Esophagus squamous epithelium (tissue), 4 donors: ENCODE results near the gene SH2D6.

ENCODE experiments used
- POLR2A ChIP-seq, 4 donors: fragments of 450-650 bp; IDR thresholded peaks; one replicate each; pipeline ENCODE4 v1.6.1; 2017; ENCODE audit warnings: antibody characterized with exemption in 4 of 4, mild to moderate bottlenecking in 4 of 4, moderate library complexity in 3 of 4
- TF ChIP-seq, protein P1 (sequence below), 6 experiments: fragments of 450-650 bp in 4 of 6; fragments of 200-600 bp in 2 of 6; sonication (generic) in 2 of 6; IDR thresholded peaks; one replicate each; pipeline ENCODE4 v1.5.1; 2016 to 2019; ENCODE audit warnings: antibody characterized with exemption in 6 of 6, mild to moderate bottlenecking in 4 of 6, moderate library complexity in 4 of 6

DNA sequence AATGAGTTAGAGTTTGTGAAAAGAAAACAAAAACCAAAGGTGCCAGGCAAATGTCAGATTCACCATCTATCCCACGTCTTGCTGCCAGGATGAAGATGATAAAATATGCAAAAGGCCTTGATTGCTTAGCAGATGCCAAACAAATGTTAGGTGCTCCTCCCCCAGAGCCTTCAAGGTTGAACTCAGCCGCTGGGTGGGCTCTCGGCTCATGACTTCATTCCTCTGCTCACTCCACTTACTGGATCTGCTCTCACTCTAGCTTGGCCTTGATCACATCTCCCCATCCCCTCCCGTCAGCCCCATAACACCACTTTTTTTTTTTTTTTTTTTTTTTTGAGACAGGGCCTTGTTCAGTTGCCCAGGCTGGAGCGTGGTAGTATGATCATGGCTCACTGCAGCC, 38.5 kb downstream of the SH2D6 start:
- TF ChIP-seq POLR2A (IDR thresholded peaks at IDR 0.05) = no peak
- TF ChIP-seq, protein P1, sequence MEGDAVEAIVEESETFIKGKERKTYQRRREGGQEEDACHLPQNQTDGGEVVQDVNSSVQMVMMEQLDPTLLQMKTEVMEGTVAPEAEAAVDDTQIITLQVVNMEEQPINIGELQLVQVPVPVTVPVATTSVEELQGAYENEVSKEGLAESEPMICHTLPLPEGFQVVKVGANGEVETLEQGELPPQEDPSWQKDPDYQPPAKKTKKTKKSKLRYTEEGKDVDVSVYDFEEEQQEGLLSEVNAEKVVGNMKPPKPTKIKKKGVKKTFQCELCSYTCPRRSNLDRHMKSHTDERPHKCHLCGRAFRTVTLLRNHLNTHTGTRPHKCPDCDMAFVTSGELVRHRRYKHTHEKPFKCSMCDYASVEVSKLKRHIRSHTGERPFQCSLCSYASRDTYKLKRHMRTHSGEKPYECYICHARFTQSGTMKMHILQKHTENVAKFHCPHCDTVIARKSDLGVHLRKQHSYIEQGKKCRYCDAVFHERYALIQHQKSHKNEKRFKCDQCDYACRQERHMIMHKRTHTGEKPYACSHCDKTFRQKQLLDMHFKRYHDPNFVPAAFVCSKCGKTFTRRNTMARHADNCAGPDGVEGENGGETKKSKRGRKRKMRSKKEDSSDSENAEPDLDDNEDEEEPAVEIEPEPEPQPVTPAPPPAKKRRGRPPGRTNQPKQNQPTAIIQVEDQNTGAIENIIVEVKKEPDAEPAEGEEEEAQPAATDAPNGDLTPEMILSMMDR (IDR thresholded peaks at IDR 0.05) = no peak
